SK-N-SH (cell line): ENCODE results near the gene PRKCB. TPM values are rescaled to one million over a fixed set of nuclear protein-coding genes. Genes with fewer than 3 reads are reported as not detected.
"Not testable (repeated sequence)": the region's sequence is repeated elsewhere in the genome, so short reads cannot be mapped to it uniquely, and the experiment has no call there.

ENCODE experiments used
- CTCF ChIA-PET: fragments of 300-600, 350-600 bp; formaldehyde crosslinking; extraction: SDS; loops from one replicate; lab custom pipeline; 2021; lab: Yijun Ruan, JAX
- POLR2A ChIA-PET: fragments of 350-600 bp; sonication (Branson Sonifier 250); formaldehyde crosslinking; extraction: SDS; loops from one replicate; lab custom pipeline; 2020; ENCODE audit warnings: antibody characterized with exemption, inconsistent platforms; lab: Yijun Ruan, JAX
- DNase-seq: peaks from one replicate; pipeline ENCODE4 v3.0.0; 2012
- H2AFZ ChIP-seq: fragments of 200-600 bp; sonication (generic); 2 replicates; pipeline ENCODE4 v1.8.1; 2016; ENCODE audit warnings: antibody characterized with exemption, mild to moderate bottlenecking, low read depth
- H3F3A ChIP-seq: fragments of 200-600 bp; sonication (generic); replicated peaks from 2 replicates; pipeline ENCODE3; 2016; ENCODE audit warnings: antibody characterized with exemption, mild to moderate bottlenecking; ENCODE audit not compliant: insufficient read depth
- H3K27ac ChIP-seq, 2 experiments: fragments of 200-500 bp in 1 of 2; fragments of 200-600 bp in 1 of 2; sonication (Bioruptor generic) in 1 of 2; sonication (generic), shearing (Covaris generic) in 1 of 2; 2 replicates each; pipeline versions ENCODE4 v1.5.1 to v1.6.1; 2014 to 2016; ENCODE audit warnings: low read depth in 2 of 2, inconsistent platforms in 1 of 2, low read length in 1 of 2, mild to moderate bottlenecking in 1 of 2, mixed read lengths in 1 of 2
- H3K27me3 ChIP-seq: fragments of 200-600 bp; sonication (generic), shearing (Covaris generic); 2 replicates; pipeline ENCODE4 v1.6.1; 2016; ENCODE audit warnings: mixed run types; ENCODE audit not compliant: insufficient read depth
- H3K36me3 ChIP-seq, 2 experiments: fragments of 200-500 bp in 1 of 2; fragments of 200-600 bp in 1 of 2; sonication (Bioruptor generic) in 1 of 2; sonication (generic) in 1 of 2; replicated peaks in 1 of 2; 2 replicates each; pipeline versions ENCODE3 to v1.5.1; 2014 to 2016; ENCODE audit warnings: low read length in 1 of 2, mild to moderate bottlenecking in 1 of 2; ENCODE audit not compliant: insufficient read depth in 2 of 2, control insufficient read depth in 1 of 2
- H3K4me1 ChIP-seq, 2 experiments: fragments of 200-500 bp in 1 of 2; fragments of 200-600 bp in 1 of 2; sonication (Bioruptor generic) in 1 of 2; sonication (generic), shearing (Covaris generic) in 1 of 2; 2 replicates each; pipeline versions ENCODE4 v1.5.1 to v1.6.1; 2014 to 2016; ENCODE audit warnings: low read depth in 1 of 2, low read length in 1 of 2, mixed run types in 1 of 2; ENCODE audit not compliant: insufficient read depth in 2 of 2, control insufficient read depth in 1 of 2
- H3K4me2 ChIP-seq: fragments of 200-600 bp; sonication (generic), shearing (Covaris generic); 2 replicates; pipeline ENCODE4 v1.6.1; 2017; ENCODE audit warnings: mixed run types
- H3K4me3 ChIP-seq, 2 experiments: fragments of 200-500 bp in 1 of 2; fragments of 200-600 bp in 1 of 2; sonication (Bioruptor generic) in 1 of 2; sonication (generic), shearing (Covaris generic) in 1 of 2; 2 replicates each; pipeline versions ENCODE4 v1.5.1 to v1.8.1; 2014 to 2016; ENCODE audit warnings: low read depth in 2 of 2, inconsistent platforms in 1 of 2, low read length in 1 of 2, mild to moderate bottlenecking in 1 of 2, mixed read lengths in 1 of 2, moderate library complexity in 1 of 2
- H3K79me2 ChIP-seq: fragments of 200-600 bp; sonication (generic); 2 replicates; pipeline ENCODE4 v1.8.1; 2017; ENCODE audit warnings: mild to moderate bottlenecking; ENCODE audit not compliant: insufficient read depth
- H3K9ac ChIP-seq: fragments of 200-600 bp; sonication (generic); 2 replicates; pipeline ENCODE4 v1.6.1; 2017; ENCODE audit warnings: mixed run types
- H3K9me2 ChIP-seq: fragments of 200-600 bp; sonication (generic); 2 replicates; pipeline ENCODE4 v1.6.1; 2017; ENCODE audit warnings: mixed run types
- H3K9me3 ChIP-seq: fragments of 200-600 bp; sonication (generic); 2 replicates; pipeline ENCODE4 v1.6.1; 2017; ENCODE audit warnings: mixed run types, mild to moderate bottlenecking, moderate library complexity
- H4K20me1 ChIP-seq: fragments of 200-600 bp; sonication (generic); 2 replicates; pipeline ENCODE4 v1.6.1; 2017; ENCODE audit warnings: mild to moderate bottlenecking, mixed run types; ENCODE audit not compliant: insufficient read depth
- CHD2 ChIP-seq: fragments of 150-350 bp; IDR thresholded peaks from 2 replicates; pipeline ENCODE4 v1.6.1; 2018; ENCODE audit warnings: low read length; ENCODE audit not compliant: partially characterized antibody
- ELF1 ChIP-seq: IDR thresholded peaks from 2 replicates; pipeline ENCODE4 v1.4.0; 2012
- EZH2phosphoT487 ChIP-seq: fragments of 200-600 bp; sonication (generic); IDR thresholded peaks from 2 replicates; pipeline ENCODE4 v1.6.1; 2017; ENCODE audit warnings: low read depth, mixed run types, mild to moderate bottlenecking, antibody characterized with exemption, moderate library complexity, borderline replicate concordance
- FOSL2 ChIP-seq: IDR thresholded peaks from 2 replicates; pipeline ENCODE4 v1.4.0; 2012; ENCODE audit warnings: low read depth, mild to moderate bottlenecking, moderate library complexity, borderline replicate concordance
- FOXM1 ChIP-seq: IDR thresholded peaks from 2 replicates; pipeline ENCODE4 v1.4.0; 2012; ENCODE audit warnings: low read depth, mild to moderate bottlenecking
- GATA2 ChIP-seq: sonication (generic); formaldehyde crosslinking; IDR thresholded peaks from 2 replicates; pipeline ENCODE4 v1.5.0; 2020; ENCODE audit warnings: mild to moderate bottlenecking, missing genetic modification reagents
- MEF2A ChIP-seq: IDR thresholded peaks from 2 replicates; pipeline ENCODE4 v1.4.0; 2012; ENCODE audit warnings: low read depth, borderline replicate concordance
- NFIC ChIP-seq: IDR thresholded peaks from 2 replicates; pipeline ENCODE4 v1.4.0; 2012; ENCODE audit warnings: borderline replicate concordance
- POLR2AphosphoS5 ChIP-seq: IDR thresholded peaks from 2 replicates; pipeline ENCODE4 v1.6.1; 2012; ENCODE audit warnings: low read depth, low read length
- RAD21 ChIP-seq: IDR thresholded peaks from 2 replicates; pipeline ENCODE4 v1.6.1; 2012; ENCODE audit warnings: mild to moderate bottlenecking, low read length
- RCOR1 ChIP-seq: fragments of 150-350 bp; IDR thresholded peaks from 2 replicates; pipeline ENCODE4 v1.6.1; 2017; ENCODE audit warnings: antibody characterized with exemption, low read length
- SMC3 ChIP-seq: IDR thresholded peaks from 2 replicates; pipeline ENCODE4 v1.6.1; 2012; ENCODE audit warnings: low read depth, low read length, improper control_type of control experiment
- TAF1 ChIP-seq: IDR thresholded peaks from 2 replicates; pipeline ENCODE4 v1.6.1; 2012; ENCODE audit warnings: low read depth, mild to moderate bottlenecking, low read length, moderate library complexity, borderline replicate concordance
- TCF12 ChIP-seq: IDR thresholded peaks from 2 replicates; pipeline ENCODE4 v1.4.0; 2012
- YY1 ChIP-seq: IDR thresholded peaks from 2 replicates; pipeline ENCODE4 v1.4.0; 2012; ENCODE audit warnings: low read depth, mild to moderate bottlenecking
- WGBS: methylation state at CpG from one replicate; pipeline ENCODE4 v1.1.6; 2017; ENCODE audit warnings: low lambda C conversion rate; 5-methylcytosine and 5-hydroxymethylcytosine counted together
- polyA plus RNA-seq, 3 experiments: library from polyadenylated mRNA; depleted of rRNA; stranded (reverse); fragments of >200 nt; gene quantifications; 2 replicates each; pipeline ENCODE4 v1.2.3, GENCODE V29; 2012
- TF ChIP-seq, protein P1 (sequence below): fragments of 150-350 bp; IDR thresholded peaks from 2 replicates; pipeline ENCODE4 v1.6.1; 2017; ENCODE audit warnings: antibody characterized with exemption, low read length, low read depth, borderline replicate concordance
- TF ChIP-seq, protein P2 (sequence below): IDR thresholded peaks from 2 replicates; pipeline ENCODE4 v1.4.0; 2012; ENCODE audit warnings: low read depth, borderline replicate concordance
- TF ChIP-seq, protein P3 (sequence below): IDR thresholded peaks from 2 replicates; pipeline ENCODE4 v1.6.1; 2012; ENCODE audit warnings: mild to moderate bottlenecking, low read depth, low read length, moderate library complexity
- TF ChIP-seq, protein P4 (sequence below): IDR thresholded peaks from 2 replicates; pipeline ENCODE4 v1.4.0; 2012; ENCODE audit warnings: low read depth, borderline replicate concordance

The PRKCB gene
- polyA plus RNA-seq, 1 of the 3 experiments (the other 2 are of a cell fraction) = 0.12 TPM

DNA sequence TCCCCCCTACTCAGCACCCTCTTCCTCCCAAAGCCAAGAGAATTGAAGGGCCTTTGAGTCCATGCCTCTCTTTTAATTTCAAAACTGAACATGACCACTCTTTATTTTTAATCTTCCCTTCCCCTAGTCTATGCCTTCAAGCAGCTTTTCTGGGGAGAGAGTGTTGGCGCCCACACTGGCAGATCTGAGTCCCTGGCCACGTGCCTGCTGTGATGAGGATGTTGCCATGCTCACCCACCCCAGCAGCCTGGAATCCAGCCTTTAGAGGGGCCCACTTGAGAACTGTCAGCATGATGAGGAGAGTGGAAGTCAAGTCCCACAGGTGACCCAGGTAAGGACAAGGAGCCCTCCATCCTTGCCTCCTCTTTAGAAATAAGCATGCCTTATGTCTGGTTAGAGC, 400.0 kb downstream of the PRKCB start (continued):
- TF ChIP-seq, protein P1, sequence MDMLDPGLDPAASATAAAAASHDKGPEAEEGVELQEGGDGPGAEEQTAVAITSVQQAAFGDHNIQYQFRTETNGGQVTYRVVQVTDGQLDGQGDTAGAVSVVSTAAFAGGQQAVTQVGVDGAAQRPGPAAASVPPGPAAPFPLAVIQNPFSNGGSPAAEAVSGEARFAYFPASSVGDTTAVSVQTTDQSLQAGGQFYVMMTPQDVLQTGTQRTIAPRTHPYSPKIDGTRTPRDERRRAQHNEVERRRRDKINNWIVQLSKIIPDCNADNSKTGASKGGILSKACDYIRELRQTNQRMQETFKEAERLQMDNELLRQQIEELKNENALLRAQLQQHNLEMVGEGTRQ = no peak
- TF ChIP-seq, protein P2, sequence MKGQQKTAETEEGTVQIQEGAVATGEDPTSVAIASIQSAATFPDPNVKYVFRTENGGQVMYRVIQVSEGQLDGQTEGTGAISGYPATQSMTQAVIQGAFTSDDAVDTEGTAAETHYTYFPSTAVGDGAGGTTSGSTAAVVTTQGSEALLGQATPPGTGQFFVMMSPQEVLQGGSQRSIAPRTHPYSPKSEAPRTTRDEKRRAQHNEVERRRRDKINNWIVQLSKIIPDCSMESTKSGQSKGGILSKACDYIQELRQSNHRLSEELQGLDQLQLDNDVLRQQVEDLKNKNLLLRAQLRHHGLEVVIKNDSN = no peak
- TF ChIP-seq POLR2AphosphoS5 (no peak), ELF1 (no peak), YY1 (no peak), SMC3 (no peak), RAD21 (no peak), MEF2A (no peak), CHD2 (no peak), GATA2 (CRISPR knock-in tag) (no peak), FOXM1 (no peak), EZH2phosphoT487 (no peak)

DNA sequence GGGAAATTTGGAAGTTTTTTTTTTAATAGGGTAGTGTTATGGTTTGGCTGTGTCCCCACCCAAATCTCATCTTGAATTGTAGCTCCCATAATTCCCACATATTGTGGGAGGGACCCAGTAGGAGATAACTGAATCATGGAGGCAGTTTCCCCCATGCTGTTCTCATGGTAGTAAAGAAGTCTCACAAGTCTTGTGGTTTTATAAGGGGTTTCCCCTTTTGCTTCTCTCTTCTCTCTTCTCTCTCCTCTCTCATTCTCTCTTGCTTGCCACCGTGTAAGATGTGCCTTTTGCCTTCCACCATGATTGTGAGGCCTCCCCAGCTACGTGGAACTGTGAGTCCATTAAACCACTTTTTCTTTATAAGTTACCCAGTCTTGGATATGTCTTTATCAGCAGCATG, 403.1 kb downstream of the PRKCB start:
- H3K9me2 ChIP-seq, H3K9me3 ChIP-seq, DNase-seq, H3K4me2 ChIP-seq, H3K36me3 ChIP-seq, H2AFZ ChIP-seq, H3K79me2 ChIP-seq, H3K4me3 ChIP-seq, H3F3A ChIP-seq, POLR2A ChIA-PET, H4K20me1 ChIP-seq, H3K27ac ChIP-seq, H3K4me1 ChIP-seq, H3K27me3 ChIP-seq, H3K9ac ChIP-seq: not testable (repeated sequence)
- WGBS = 2% methylated on average over 2 of the region's 2 CpGs
- CTCF ChIA-PET = interaction anchor here (2.3 kb wide), 1 partner anchor 14 kb away, joined by 8 read pairs; no protein-coding TSS in a partner anchor

DNA sequence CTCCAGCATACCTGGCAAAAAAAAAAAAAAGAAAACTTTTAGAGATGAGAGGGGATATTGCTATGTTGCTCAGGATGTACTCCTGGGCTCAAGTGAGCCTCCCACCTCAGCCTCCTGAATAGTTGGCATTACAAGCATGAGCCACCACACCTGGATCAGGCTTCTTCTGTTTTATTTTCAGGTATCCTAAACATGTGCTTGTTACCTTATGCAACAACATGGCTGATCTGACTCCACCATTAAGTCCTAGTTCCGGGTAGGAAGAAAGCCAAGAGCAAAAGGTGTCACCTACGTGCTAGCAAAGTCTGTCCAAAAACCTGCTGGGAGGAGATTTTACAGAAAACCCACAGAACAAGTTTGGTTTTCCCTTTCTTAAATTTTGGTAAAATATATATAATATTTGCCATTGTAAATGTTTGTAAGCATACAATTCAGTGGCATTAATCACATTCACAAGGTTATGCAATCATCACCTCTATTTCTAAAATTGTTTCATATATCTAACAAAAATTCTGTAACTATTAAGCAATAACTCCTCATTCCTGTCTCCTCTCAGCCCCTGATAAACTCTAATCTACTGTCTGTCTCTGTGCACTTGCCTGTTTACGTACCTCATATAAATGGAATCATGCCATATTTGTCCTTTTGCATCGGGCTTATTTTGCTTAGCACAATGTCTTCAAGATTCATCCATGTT, 411.3 kb downstream of the PRKCB start:
- Histone ChIP-seq H3K36me3 (no peaks in the 10 kb centered on the region), H3K27me3 (no peaks in the 10 kb centered on the region), H3F3A (no peaks in the 10 kb centered on the region), H3K9me3 (no peaks in the 10 kb centered on the region), H3K79me2 (no peaks in the 10 kb centered on the region), H2AFZ (no peak overlapping the region), H3K27ac (no peak overlapping the region), H3K9me2 (no peaks in the 10 kb centered on the region), H3K4me1 (no peaks in the 10 kb centered on the region), H3K4me3 (no peak overlapping the region), H4K20me1 (no peaks in the 10 kb centered on the region), H3K9ac (no peak overlapping the region), H3K4me2 (no peak overlapping the region)
- 10% methylated on average over 4 of the region's 4 CpGs for WGBS
- POLR2A ChIA-PET = no interaction called here
- CTCF ChIA-PET = interaction anchor here (0.6 kb wide), 1 partner anchor 206 kb away, joined by 3 read pairs; no protein-coding TSS in a partner anchor
- no peak for DNase-seq
- TF ChIP-seq FOXM1 = no peak
- TF ChIP-seq, protein P3, sequence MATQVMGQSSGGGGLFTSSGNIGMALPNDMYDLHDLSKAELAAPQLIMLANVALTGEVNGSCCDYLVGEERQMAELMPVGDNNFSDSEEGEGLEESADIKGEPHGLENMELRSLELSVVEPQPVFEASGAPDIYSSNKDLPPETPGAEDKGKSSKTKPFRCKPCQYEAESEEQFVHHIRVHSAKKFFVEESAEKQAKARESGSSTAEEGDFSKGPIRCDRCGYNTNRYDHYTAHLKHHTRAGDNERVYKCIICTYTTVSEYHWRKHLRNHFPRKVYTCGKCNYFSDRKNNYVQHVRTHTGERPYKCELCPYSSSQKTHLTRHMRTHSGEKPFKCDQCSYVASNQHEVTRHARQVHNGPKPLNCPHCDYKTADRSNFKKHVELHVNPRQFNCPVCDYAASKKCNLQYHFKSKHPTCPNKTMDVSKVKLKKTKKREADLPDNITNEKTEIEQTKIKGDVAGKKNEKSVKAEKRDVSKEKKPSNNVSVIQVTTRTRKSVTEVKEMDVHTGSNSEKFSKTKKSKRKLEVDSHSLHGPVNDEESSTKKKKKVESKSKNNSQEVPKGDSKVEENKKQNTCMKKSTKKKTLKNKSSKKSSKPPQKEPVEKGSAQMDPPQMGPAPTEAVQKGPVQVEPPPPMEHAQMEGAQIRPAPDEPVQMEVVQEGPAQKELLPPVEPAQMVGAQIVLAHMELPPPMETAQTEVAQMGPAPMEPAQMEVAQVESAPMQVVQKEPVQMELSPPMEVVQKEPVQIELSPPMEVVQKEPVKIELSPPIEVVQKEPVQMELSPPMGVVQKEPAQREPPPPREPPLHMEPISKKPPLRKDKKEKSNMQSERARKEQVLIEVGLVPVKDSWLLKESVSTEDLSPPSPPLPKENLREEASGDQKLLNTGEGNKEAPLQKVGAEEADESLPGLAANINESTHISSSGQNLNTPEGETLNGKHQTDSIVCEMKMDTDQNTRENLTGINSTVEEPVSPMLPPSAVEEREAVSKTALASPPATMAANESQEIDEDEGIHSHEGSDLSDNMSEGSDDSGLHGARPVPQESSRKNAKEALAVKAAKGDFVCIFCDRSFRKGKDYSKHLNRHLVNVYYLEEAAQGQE = no peak
- no peak for TF ChIP-seq FOSL2
- no peak for TF ChIP-seq RCOR1
- no peak for TF ChIP-seq YY1
- TF ChIP-seq, protein P4, sequence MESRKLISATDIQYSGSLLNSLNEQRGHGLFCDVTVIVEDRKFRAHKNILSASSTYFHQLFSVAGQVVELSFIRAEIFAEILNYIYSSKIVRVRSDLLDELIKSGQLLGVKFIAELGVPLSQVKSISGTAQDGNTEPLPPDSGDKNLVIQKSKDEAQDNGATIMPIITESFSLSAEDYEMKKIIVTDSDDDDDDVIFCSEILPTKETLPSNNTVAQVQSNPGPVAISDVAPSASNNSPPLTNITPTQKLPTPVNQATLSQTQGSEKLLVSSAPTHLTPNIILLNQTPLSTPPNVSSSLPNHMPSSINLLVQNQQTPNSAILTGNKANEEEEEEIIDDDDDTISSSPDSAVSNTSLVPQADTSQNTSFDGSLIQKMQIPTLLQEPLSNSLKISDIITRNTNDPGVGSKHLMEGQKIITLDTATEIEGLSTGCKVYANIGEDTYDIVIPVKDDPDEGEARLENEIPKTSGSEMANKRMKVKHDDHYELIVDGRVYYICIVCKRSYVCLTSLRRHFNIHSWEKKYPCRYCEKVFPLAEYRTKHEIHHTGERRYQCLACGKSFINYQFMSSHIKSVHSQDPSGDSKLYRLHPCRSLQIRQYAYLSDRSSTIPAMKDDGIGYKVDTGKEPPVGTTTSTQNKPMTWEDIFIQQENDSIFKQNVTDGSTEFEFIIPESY = no peak
- no peak for TF ChIP-seq TCF12
- TF ChIP-seq NFIC = no peak
- TF ChIP-seq EZH2phosphoT487 = no peak
- no peak for TF ChIP-seq TAF1
- TF ChIP-seq ELF1 = no peak
